Suprapubic skin (tissue), 4 donors: ENCODE data around the gene CHCHD4. TPM values are rescaled to one million over a fixed set of nuclear protein-coding genes. Genes with fewer than 3 reads are reported as not detected.

Experiments used
- DNase-seq, 2 donors: peaks; one replicate each; pipeline ENCODE4 v3.0.0-alpha.2; 2019; ENCODE audit warnings: low spot score in 2 of 2
- H3K27ac ChIP-seq: fragments of 200-600 bp; sonication (generic); one replicate; pipeline ENCODE4 v1.5.1; 2019
- H3K27me3 ChIP-seq: fragments of 200-600 bp; sonication (generic); one replicate; pipeline ENCODE4 v1.5.1; 2019
- H3K36me3 ChIP-seq: fragments of 200-600 bp; sonication (generic); one replicate; pipeline ENCODE4 v1.5.1; 2019
- H3K4me1 ChIP-seq: fragments of 200-600 bp; sonication (generic); one replicate; pipeline ENCODE4 v1.5.1; 2019
- H3K4me3 ChIP-seq: fragments of 200-600 bp; sonication (generic); one replicate; pipeline ENCODE4 v1.5.1; 2019; ENCODE audit warnings: mild to moderate bottlenecking
- H3K9me3 ChIP-seq: fragments of 200-600 bp; sonication (generic); one replicate; pipeline ENCODE4 v1.5.1; 2019
- EP300 ChIP-seq: sonication (generic); formaldehyde crosslinking; IDR thresholded peaks from one replicate; pipeline ENCODE4 v1.6.1; 2017; ENCODE audit warnings: antibody characterized with exemption
- POLR2A ChIP-seq, 2 donors: fragments of 450-650 bp; IDR thresholded peaks; one replicate each; pipeline ENCODE4 v1.6.1; 2017; ENCODE audit warnings: antibody characterized with exemption in 2 of 2, mild to moderate bottlenecking in 2 of 2, moderate library complexity in 2 of 2
- POLR2AphosphoS5 ChIP-seq, 3 donors: sonication (generic); formaldehyde crosslinking; IDR thresholded peaks; one replicate each; pipeline ENCODE4 v1.6.1; 2017; ENCODE audit warnings: antibody characterized with exemption in 3 of 3
- WGBS: methylation state at CpG from one replicate; pipeline ENCODE4 v1.1.5; 2018; 5-methylcytosine and 5-hydroxymethylcytosine counted together
- total RNA-seq, 4 donors: library from RNA; depleted of rRNA; stranded (reverse); fragments of >200 nt; gene quantifications; one replicate each; pipeline ENCODE4 v1.1.0, GENCODE V29; 2016
- TF ChIP-seq, protein P1 (sequence below), 2 donors: fragments of 200-600 bp in 1 of 2; fragments of 450-650 bp in 1 of 2; sonication (generic) in 1 of 2; IDR thresholded peaks; one replicate each; pipeline ENCODE4 v1.5.1; 2016 to 2019; ENCODE audit warnings: antibody characterized with exemption in 2 of 2, mild to moderate bottlenecking in 1 of 2, moderate library complexity in 1 of 2

Gene CHCHD4
- total RNA-seq, 4 donors from 2014 or later: 11.3 to 16.7 (median 12.5) TPM

DNA sequence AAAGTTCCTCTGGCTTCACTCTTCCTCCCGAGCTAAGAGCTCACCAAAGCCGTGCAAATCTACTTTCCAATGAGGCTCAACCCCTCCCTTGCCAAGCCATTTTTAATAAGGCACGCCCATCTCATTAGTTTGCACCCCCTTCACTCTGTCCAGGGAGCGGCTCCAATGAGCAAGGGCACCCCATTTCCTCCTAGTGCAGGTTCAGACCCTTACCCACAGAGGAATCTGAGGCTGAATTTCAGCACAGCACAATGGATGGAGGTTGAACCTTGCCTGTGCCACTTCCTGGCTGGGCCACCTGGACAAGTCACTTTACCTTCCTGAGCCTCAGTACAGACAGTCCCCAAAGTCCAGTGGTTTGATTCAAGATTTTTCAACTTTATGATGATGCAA lies 28.3 kb upstream of the CHCHD4 start:
- TF ChIP-seq EP300: no peak
- TF ChIP-seq POLR2AphosphoS5 (IDR thresholded peaks at IDR 0.05): no peak
- TF ChIP-seq POLR2A (IDR thresholded peaks at IDR 0.05): no peak
- TF ChIP-seq, protein P1, sequence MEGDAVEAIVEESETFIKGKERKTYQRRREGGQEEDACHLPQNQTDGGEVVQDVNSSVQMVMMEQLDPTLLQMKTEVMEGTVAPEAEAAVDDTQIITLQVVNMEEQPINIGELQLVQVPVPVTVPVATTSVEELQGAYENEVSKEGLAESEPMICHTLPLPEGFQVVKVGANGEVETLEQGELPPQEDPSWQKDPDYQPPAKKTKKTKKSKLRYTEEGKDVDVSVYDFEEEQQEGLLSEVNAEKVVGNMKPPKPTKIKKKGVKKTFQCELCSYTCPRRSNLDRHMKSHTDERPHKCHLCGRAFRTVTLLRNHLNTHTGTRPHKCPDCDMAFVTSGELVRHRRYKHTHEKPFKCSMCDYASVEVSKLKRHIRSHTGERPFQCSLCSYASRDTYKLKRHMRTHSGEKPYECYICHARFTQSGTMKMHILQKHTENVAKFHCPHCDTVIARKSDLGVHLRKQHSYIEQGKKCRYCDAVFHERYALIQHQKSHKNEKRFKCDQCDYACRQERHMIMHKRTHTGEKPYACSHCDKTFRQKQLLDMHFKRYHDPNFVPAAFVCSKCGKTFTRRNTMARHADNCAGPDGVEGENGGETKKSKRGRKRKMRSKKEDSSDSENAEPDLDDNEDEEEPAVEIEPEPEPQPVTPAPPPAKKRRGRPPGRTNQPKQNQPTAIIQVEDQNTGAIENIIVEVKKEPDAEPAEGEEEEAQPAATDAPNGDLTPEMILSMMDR (IDR thresholded peaks at IDR 0.05): no peak
- H3K27me3 ChIP-seq: no peaks in the 10 kb centered on the region
- DNase-seq: no peak
- H3K9me3 ChIP-seq: no peaks in the 10 kb centered on the region
- H3K4me3 ChIP-seq: no peak overlapping the region
- H3K27ac ChIP-seq: no peak overlapping the region
- H3K4me1 ChIP-seq: no peaks in the 10 kb centered on the region
- peaks cover 80% of the 10 kb centered on the region for H3K36me3 ChIP-seq
- WGBS: 67% methylated on average over 4 of the region's 4 CpGs

DNA sequence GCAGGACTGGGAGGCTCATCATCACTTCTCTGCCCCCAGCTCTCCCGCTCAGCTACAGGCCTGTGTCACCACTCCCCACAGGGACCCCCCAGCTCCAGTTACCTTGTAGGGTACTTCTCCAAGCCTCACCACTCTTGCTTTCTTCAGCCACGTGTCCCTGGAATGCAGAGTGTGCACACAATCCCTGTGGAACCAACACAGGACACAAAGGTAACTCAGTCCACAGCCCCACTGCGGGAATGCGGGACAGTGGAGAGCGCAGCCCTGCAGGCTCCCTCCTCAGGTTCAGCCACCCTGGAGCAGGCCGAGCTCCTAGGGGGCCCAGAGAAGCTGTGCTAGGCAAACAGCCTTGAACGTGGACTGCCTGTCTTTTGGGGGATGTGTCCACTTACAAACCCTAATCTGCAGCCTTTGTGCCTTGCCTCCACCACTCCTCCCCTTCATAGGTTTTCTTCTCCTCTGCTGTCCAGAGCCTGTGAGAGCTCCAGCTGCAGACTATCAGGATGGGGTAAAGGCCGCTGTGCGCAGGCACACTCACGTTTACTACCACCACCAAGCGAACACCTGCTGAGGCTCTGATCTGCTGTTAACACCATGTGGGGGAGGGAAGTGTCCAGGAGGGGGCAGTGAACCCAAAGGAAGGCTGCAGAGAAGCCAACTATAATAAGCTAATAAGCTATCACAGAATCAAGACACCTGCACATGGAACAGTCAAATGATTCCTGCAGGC lies 27.7 kb upstream of the CHCHD4 start:
- no peak for DNase-seq
- Histone ChIP-seq H3K9me3 (no peaks in the 10 kb centered on the region), H3K27ac (no peak overlapping the region), H3K27me3 (no peaks in the 10 kb centered on the region), H3K4me3 (no peak overlapping the region), H3K36me3 (peaks cover 80% of the 10 kb centered on the region), H3K4me1 (no peaks in the 10 kb centered on the region)
- TF ChIP-seq POLR2A (IDR thresholded peaks at IDR 0.05): no peak
- no peak for TF ChIP-seq EP300
- TF ChIP-seq POLR2AphosphoS5 (IDR thresholded peaks at IDR 0.05): no peak
- TF ChIP-seq, protein P1 (IDR thresholded peaks at IDR 0.05): no peak
- 86% methylated on average over 11 of the region's 11 CpGs for WGBS

DNA sequence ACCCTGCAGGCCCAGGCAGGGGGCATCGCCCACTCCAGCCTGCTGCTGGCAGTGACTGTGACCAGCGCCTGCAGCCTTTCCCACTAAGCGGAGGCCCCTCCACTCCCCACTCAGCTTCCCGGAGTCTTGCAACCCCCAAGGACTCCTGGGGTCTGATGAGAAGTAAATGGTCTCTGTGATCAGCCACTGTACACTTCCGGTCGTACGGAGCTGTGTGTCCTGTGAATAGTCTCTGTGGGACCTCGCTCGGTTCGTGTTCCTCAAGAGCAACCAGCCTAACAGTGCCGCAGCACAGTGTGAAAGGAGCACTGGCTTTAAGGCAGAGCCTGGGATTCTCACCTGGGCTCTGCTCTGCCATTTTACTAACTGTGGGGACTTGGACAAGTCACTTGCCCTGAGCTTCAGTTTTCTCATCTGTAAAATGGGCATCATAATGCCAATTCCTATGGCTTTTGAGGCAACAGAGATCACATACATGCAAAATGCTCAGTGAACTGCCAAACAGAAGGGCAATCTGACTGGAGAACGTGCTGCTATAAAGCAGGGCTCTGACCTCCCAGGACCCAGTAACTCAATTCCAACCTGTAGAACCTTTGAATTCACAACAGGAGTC lies 26.9 kb upstream of the CHCHD4 start:
- no peaks in the 10 kb centered on the region for H3K27me3 ChIP-seq
- TF ChIP-seq POLR2A (IDR thresholded peaks at IDR 0.05) (no peak), POLR2AphosphoS5 (IDR thresholded peaks at IDR 0.05) (no peak), EP300 (no peak)
- TF ChIP-seq, protein P1 (IDR thresholded peaks at IDR 0.05): no peak
- peaks cover 79% of the 10 kb centered on the region for H3K36me3 ChIP-seq
- H3K9me3 ChIP-seq: no peaks in the 10 kb centered on the region
- H3K4me3 ChIP-seq: no peak overlapping the region
- H3K27ac ChIP-seq: no peak overlapping the region
- DNase-seq: no peak
- 89% methylated on average over 12 of the region's 12 CpGs for WGBS
- H3K4me1 ChIP-seq: no peaks in the 10 kb centered on the region

DNA sequence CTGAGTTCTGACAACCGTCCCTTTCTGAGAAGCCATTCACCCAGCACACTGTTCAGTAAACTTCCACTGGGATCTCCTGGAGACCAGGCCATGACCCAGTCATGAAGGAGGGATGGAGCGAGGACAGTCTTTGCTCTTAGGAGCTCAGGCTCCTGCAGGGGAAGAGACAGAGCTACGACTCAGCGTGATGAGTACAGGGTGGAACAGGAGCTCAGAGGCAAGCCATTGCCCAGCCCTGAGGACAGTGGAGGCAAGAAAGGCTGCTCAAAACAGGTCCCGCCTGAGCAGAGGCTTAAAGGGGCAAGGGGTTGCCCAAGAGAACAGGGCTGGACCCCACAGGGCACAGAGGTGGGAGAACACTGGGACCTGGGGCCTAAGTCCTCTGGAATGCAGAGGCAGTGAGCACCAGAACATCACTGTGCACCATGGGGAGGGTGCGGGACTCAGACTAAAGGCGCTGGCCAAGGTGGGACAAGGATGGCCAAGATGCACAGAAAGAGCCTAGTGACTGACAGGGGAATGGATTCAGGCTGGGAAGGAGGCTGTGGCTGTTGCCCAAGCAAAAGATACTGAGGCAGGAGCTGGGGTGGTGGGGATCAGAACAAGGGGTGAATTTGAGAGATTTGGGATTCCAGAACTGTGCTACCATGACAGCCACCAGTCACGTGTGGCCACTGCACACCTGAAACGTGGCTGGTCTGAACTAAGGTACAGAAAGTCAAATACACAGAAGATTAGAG lies 26.0 kb upstream of the CHCHD4 start:
- TF ChIP-seq POLR2AphosphoS5 (IDR thresholded peaks at IDR 0.05) (no peak), POLR2A (IDR thresholded peaks at IDR 0.05) (no peak), EP300 (no peak)
- TF ChIP-seq, protein P1 (IDR thresholded peaks at IDR 0.05): no peak
- H3K4me3 ChIP-seq: no peak overlapping the region
- peaks cover 80% of the 10 kb centered on the region for H3K36me3 ChIP-seq
- WGBS: 94% methylated on average over 7 of the region's 9 CpGs
- H3K27ac ChIP-seq: no peak overlapping the region
- peak in 1 of 2 donors; percentile 44 for DNase-seq
- no peaks in the 10 kb centered on the region for H3K9me3 ChIP-seq
- H3K4me1 ChIP-seq: peaks cover 8% of the 10 kb centered on the region
- H3K27me3 ChIP-seq: no peaks in the 10 kb centered on the region

DNA sequence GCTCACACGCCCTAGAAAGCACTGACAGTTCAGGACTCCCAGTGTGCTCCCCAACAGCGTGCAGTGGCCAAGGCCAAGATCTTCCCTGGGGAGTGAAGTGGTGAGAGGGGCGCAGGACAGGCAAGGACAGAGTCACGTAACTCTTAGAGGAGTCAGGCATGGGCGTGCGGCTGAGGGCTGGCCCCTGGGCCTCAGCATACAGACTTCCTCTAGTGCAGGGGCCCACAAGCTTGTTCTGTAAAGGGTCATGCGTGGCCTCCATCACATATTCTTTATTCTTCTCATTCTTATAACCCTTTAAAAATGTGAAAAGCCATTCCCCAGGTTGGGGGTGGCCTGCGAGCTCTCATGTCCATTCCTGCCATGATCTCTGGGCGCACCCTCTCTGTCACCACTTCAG lies 25.4 kb upstream of the CHCHD4 start:
- Histone ChIP-seq H3K36me3 (peaks cover 83% of the 10 kb centered on the region), H3K27ac (no peak overlapping the region), H3K4me3 (no peak overlapping the region), H3K9me3 (no peaks in the 10 kb centered on the region), H3K4me1 (peaks cover 14% of the 10 kb centered on the region), H3K27me3 (no peaks in the 10 kb centered on the region)
- TF ChIP-seq, protein P1 (IDR thresholded peaks at IDR 0.05): no peak
- no peak for TF ChIP-seq POLR2AphosphoS5 (IDR thresholded peaks at IDR 0.05)
- TF ChIP-seq EP300: no peak
- no peak for TF ChIP-seq POLR2A (IDR thresholded peaks at IDR 0.05)
- 91% methylated on average over 9 of the region's 9 CpGs for WGBS
- peak in 1 of 2 donors; percentile 57 for DNase-seq
